GM18909 (cell line): ENCODE measurements around the gene CHD9NB.

Source experiments
- ATAC-seq: cut with Tn5 transposase; IDR thresholded peaks from one replicate; pipeline ENCODE4 v1.9.1; 2021; ENCODE audit warnings: mild to moderate bottlenecking; ENCODE audit not compliant: unreplicated experiment, poor library complexity

The CHD9NB gene

DNA sequence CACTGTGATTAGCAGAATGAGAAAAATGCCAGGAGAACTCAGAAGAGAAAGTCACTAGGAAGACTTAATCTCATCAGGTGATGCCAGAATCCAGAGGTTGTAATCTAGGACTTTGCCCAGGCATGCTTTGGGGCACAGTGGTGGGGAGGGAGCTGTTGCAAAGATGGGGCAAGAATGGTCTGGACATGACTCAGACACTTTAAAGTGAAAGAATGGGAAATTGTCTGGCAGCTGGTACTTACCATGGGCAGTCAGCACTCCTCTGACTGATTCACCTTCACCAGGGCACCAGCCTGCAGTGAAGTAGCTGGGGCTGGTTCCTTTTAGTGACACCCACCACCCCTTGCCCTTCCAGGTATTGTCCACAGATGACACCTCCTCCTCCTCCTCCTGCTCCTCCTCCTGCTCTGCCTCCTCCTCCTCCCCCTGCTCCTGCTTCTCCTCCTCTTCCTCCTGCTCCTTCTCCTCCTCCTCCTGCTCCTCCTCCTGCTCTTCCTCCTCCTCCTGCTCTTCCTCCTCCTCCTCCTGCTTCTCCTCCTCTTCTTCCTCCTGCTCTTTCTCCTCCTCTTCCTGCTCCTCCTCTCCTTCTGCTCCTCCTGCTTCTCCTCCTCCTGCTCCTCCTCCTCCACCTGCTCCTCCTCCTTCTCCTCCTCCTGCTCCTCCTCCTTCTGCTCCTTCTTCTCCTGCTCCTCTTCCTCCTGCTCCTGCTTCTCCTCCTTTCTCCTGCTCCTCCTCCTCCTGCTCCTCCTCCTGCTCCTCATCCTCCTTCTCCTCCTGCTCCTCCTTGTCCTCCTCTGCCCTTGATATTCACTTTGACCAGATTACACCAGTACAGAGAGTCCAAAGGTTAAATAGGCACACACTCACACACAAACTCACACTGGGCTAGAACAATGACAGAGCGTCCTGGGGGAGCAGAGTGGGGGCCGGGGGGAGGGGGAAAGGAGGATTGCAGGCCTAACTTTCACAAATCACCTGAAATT lies at the start of gene CHD9NB:
CHD9NB (minus strand) TSS at position 379 of the 983 bp plus-strand sequence. CDS start 8,739 bp downstream, outside the sequence.
- peak; percentile 26 for ATAC-seq

GRCh38 chr16:53100889-53101288 lies 48.2 kb upstream of the CHD9NB start:
- no peak for ATAC-seq

GRCh38 chr16:53100131-53100748 lies 47.5 kb upstream of the CHD9NB start:
- ATAC-seq, result no peak

- peak; percentile 64 for ATAC-seq
Measured at GRCh38 chr16:53099318-53100130, 46.8 kb upstream of the CHD9NB start.

DNA sequence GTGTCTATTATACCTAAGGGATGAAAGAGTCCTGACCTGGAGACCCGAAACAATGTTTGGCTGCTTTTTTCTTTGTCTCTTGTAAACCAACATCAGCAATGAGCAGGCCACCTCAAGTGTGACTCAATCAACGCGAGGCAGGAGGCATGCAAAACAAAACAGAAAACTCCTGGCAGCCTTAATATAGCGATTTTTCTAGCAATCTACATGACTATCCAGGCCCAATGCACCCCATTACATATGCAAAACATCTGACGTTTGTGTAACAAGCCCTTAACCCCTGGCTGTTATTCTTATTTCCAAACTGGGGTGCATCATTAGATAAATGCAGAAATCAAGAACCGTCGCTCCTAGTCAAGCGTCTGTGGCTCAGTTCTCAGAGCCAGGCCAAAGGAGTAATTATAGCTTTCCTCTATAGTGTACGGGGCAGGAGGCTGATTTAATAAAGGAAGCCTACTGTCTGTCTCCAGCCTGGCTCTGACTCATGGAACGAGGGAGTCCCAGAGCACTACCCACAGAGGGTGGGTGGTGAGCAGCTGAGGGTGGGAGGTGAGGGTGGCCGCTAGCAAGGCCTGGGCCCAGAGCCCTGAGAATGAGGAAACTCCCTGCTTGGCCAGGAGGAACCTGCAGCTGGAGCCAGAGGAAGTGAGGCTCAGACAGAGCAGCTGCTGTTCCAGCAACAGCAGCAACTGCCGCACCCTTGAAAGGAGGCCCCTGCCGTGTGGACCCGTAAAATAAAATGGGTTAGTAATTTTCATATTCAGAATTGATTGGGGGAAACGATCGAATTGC lies 46.0 kb upstream of the CHD9NB start:
- peak; percentile 72 for ATAC-seq

GRCh38 chr16:53097190-53097589 lies 44.5 kb upstream of the CHD9NB start:
- no peak for ATAC-seq

DNA sequence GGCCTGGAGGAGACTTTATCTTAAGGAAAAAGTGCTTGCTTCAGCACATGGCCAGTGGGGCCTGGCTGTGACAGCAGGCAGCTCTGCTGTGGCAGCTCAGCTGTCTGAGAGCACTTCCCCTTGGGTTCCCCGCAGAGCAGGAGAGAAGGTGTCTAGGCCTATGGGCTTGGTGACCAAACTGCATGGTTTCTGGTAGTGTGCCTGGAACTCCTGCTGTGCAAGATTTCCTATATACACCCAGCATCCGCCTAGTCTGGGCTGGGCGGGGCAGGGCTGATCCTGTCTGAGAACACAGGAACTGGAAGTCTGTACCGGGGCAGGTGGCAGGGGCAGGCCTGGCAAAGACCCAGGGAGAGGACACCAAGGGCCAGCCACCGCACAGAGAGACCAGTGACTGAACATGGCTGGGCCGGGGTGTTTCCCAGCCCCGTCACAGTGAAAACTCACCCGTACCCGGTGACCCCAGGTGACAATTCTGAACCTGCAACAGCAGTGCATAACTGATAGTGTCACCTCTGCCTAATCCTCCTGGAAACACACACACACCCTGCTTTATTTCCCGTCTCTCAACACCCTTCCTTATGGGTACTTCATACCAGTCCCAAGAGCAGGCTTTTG lies 41.4 kb upstream of the CHD9NB start:
- ATAC-seq, result peak; percentile 54

DNA sequence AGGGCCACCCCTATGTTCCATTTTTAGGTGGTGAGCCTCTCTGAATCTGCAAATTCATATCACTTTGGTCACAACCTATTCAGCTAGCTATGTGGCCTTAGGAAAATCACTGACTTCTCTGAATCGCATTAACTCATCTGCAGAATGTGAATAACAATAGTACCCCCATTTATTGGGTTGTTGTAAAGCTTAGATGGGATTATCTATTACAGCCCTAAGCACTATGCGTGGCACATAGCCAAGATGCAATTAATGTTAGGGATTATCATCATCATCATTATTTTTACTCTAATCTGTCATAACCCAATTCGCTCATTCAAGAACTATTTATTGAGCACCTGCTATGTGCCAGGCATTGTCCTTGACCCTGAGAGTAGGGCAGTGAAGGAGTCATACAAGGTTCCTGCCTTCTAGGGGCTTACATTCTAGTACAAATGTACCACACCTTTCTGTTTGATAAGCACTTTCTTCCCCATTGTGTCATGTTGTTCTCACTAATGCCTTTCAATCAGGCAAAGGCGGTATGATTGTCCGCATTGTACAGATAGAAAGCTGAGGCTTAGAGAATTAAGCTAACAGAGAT lies 40.6 kb upstream of the CHD9NB start:
- no peak for ATAC-seq

GRCh38 chr16:53092284-53092683 lies 39.6 kb upstream of the CHD9NB start:
- ATAC-seq, result no peak

DNA sequence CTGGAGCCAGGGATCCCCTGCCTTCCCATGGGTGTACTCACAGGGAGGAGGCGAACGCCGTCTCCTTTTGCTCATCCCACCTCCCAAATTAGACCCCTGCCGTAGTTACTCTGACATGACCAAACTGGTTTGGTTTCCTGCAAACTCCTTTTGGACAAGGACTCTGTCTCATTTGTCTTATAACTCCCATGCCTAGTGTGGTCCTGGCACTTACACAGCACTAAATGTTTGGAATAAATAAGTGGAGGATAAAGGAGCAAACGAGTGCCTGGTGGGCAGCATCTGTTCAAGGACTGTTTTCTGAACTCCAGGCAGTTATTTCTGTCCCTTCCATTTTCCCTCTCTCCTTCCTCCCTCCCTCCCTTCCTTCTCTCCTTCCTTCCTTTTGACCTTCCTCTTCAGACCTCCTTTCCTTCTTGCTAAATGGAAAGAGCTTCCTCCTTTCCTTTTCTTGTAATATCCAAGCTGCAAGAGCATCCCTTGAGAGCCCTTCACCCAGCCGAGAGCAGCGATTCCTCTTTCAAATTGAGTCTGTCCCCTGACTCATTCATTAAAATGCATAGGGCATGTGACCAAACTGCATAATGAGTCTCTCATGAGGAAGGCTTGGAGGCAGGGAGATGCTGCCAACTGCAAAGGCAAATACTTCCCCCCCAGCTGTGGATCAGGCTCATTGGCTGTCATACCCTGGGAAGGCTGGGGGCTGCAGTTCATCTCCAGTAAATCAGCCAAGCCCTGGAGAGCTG lies 38.9 kb upstream of the CHD9NB start:
- peak; percentile 62 for ATAC-seq

GRCh38 chr16:53090591-53091411 lies 38.1 kb upstream of the CHD9NB start:
- peak; percentile 63 for ATAC-seq

- no peak for ATAC-seq
Measured at GRCh38 chr16:53090286-53090590, 37.5 kb upstream of the CHD9NB start.

DNA sequence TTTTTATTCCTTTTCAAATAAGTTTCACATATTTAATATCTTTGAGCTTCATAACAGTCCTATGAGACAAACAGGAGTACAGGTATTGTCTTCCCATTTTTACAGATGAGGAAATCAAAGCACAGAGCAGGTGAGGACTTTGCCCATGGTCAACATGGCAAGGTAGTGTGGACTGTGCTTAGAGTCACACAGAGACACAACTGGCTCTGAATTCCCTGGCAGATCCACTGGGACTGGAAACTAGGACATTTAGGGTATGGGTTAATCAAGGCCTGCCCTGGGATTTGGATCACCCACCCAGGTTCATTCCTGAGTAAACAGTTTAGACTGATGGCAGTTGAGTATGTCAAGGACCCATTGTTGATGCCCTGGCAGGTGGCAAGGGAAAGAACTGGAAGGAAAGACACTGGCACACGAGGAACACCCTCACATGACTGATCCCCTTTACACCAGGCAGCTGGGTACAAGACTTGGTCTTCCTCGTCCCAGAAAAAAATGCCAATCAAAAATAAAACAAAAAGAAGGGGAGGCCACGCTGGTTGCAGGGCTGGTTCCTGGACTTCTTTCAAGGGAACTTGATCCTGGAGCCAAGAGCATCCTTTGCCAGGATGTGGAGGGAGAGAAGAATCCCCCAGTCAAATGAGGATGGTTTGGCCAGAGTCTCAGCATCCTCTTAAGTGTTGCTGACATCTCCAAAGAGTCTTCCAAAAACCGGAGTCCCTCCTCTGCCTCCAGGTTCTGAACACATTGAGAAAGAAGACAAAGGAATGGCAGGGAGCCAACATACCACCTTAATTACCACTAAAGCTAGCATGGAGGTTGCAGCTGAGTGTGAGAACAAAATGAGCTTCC lies 37.0 kb upstream of the CHD9NB start:
- no peak for ATAC-seq

DNA sequence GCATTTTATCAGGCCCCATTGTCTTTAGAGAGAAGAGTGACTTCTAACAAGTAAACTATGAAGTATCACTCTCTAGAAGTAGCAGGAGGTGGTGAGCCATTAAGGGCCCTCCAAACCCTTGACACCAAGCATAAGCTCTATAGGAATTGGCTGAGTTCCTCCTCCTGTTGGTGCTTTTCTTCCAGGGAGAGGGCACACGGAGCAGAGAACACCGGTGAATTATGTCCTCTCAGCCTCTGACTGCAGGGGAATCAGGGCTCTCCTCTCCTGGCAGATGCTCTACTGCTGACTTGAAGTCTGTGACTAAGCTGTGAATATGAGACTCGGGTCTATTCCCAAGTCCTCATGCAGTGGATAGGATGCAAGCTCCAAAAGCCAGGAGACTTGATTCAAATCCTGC lies 34.4 kb upstream of the CHD9NB start:
- no peak for ATAC-seq

DNA sequence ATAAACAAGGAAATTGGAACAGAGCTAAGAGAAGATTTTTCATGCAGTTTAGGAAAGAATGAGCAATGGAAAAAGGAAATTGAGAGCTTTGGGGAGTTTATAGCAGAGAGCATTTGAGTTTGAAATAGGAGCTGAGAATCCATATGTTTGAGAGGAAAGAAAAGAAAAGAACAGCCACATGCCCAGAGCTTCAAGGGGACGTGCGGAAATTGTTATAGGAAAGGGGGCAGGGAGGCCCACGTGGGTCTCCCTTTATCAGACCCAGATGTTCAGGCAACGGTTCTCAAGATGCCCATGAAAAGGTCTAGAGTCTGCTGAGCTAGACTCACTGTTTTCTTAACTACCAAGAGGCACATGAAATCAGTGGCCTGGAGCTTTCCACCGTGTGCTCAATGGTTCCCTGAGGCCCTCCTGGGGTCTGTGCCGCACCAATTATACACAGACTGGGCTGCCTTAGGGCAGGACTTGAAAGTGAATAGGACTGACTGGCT lies 33.3 kb upstream of the CHD9NB start:
- ATAC-seq, result no peak

GRCh38 chr16:53085369-53085843 lies 32.7 kb upstream of the CHD9NB start:
- ATAC-seq, result no peak
